Gastroesophageal sphincter (tissue), 3 donors: ENCODE data around the gene THRB.

ENCODE experiments used
- EP300 ChIP-seq: sonication (generic); formaldehyde crosslinking; IDR thresholded peaks from one replicate; pipeline ENCODE4 v1.6.1; 2017; ENCODE audit warnings: antibody characterized with exemption, mild to moderate bottlenecking
- POLR2A ChIP-seq, 2 donors: fragments of 450-650 bp; IDR thresholded peaks; one replicate each; pipeline ENCODE4 v1.6.1; 2017; ENCODE audit warnings: antibody characterized with exemption in 2 of 2, mild to moderate bottlenecking in 2 of 2, moderate library complexity in 1 of 2
- TF ChIP-seq, protein P1 (sequence below), 4 experiments: fragments of 200-600 bp in 2 of 4; fragments of 450-650 bp in 2 of 4; sonication (generic) in 1 of 4; IDR thresholded peaks; one replicate each; pipeline ENCODE4 v1.5.1; 2017 to 2019; ENCODE audit warnings: antibody characterized with exemption in 4 of 4, mild to moderate bottlenecking in 2 of 4, moderate library complexity in 2 of 4

DNA sequence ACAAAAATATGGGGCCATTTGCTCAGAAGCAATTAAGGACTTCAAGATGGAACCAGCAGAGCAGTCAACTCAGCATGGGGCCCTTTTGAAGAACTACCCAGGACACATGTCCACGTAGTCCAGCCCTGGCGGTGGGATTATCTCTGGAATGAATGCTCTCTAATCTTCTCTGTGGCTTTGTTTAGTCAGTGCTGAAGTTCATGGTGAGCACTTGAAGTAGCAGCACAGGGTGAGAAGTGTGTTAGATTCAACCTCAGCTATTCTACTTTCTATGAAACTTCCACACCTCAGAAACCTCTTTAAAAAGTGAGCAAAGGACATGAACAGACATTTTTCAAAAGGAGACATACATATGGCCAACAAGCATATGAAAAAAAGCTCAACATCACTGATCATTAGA is 74.4 kb downstream of the THRB start:
- TF ChIP-seq, protein P1, sequence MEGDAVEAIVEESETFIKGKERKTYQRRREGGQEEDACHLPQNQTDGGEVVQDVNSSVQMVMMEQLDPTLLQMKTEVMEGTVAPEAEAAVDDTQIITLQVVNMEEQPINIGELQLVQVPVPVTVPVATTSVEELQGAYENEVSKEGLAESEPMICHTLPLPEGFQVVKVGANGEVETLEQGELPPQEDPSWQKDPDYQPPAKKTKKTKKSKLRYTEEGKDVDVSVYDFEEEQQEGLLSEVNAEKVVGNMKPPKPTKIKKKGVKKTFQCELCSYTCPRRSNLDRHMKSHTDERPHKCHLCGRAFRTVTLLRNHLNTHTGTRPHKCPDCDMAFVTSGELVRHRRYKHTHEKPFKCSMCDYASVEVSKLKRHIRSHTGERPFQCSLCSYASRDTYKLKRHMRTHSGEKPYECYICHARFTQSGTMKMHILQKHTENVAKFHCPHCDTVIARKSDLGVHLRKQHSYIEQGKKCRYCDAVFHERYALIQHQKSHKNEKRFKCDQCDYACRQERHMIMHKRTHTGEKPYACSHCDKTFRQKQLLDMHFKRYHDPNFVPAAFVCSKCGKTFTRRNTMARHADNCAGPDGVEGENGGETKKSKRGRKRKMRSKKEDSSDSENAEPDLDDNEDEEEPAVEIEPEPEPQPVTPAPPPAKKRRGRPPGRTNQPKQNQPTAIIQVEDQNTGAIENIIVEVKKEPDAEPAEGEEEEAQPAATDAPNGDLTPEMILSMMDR (IDR thresholded peaks at IDR 0.05): no peak
- no peak for TF ChIP-seq EP300
- TF ChIP-seq POLR2A (IDR thresholded peaks at IDR 0.05): no peak
